ENCODE results near the gene ITPR1. TPM values are rescaled to one million over a fixed set of nuclear protein-coding genes. Genes with fewer than 3 reads are reported as not detected.
"Not testable (repeated sequence)": the region's sequence is repeated elsewhere in the genome, so short reads cannot be mapped to it uniquely, and the experiment has no call there.

ITPR1 gene
- polyA plus RNA-seq, 1 donor: 12.7 TPM

DNA sequence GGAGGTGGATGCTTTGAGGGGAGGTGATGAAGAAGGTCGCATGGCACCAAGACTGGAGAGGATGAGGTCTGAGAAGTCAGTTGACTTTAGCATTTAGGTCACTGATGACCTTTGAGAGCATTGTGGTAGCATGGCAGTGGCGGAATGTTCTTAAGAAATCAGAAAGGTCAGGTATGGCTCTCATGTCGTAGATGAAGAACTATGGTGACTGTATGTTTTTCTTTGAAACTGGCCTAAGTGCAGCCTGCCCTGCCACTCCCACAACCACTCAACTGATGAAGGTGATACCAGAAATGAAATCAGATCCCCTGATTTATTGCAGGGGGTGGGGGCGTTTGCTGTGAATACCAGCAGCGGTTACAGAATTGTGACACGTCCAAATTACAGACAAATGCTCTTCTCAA, 102.6 kb downstream of the ITPR1 start:
- H3K4me1 ChIP-seq (ENCODE audit: control insufficient read depth, insufficient read depth, low read length): no peaks in the 10 kb centered on the region
- H3K9me3 ChIP-seq (ENCODE audit: control insufficient read depth, low read depth, low read length): no peaks in the 10 kb centered on the region
- H3K27ac ChIP-seq (ENCODE audit: low read length): no peak overlapping the region
- WGBS (ENCODE audit: insufficient coverage, low lambda C conversion rate): no CpG with 5 or more reads among the region's 6 CpGs
- H3K27me3 ChIP-seq (ENCODE audit: control insufficient read depth, insufficient read depth, low read length): no peaks in the 10 kb centered on the region
- no peak for DNase-seq
- H3K36me3 ChIP-seq (ENCODE audit: control insufficient read depth, insufficient read depth, low read length): no peaks in the 10 kb centered on the region
- H3K4me3 ChIP-seq (ENCODE audit: low read length): no peak overlapping the region

DNA sequence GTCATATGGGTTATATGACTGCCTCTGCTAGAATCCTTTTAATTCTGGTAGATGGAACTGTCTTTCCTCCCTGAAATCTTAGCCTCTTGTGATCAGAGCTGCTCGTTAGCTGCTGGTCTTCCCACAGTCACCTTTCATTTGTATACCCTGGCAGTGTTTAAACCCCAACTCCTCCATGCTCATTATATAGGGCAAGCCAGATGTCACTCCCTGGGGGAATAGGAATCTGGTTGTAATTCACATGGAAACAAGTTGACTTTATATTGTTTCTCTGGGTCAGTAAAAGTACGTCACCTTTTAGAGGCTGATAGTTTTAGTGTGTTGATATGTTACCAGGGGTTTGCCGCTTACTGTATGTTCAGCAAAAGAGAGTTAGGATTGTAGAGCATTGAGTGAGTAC, 103.5 kb downstream of the ITPR1 start:
- no CpG with 5 or more reads among the region's 3 CpGs for WGBS (ENCODE audit: insufficient coverage, low lambda C conversion rate)
- Histone ChIP-seq H3K9me3 (ENCODE audit: control insufficient read depth, low read depth, low read length) (no peaks in the 10 kb centered on the region), H3K4me3 (ENCODE audit: low read length) (no peak overlapping the region), H3K27me3 (ENCODE audit: control insufficient read depth, insufficient read depth, low read length) (no peaks in the 10 kb centered on the region), H3K36me3 (ENCODE audit: control insufficient read depth, insufficient read depth, low read length) (no peaks in the 10 kb centered on the region), H3K4me1 (ENCODE audit: control insufficient read depth, insufficient read depth, low read length) (no peaks in the 10 kb centered on the region), H3K27ac (ENCODE audit: low read length) (no peak overlapping the region)
- no peak for DNase-seq

DNA sequence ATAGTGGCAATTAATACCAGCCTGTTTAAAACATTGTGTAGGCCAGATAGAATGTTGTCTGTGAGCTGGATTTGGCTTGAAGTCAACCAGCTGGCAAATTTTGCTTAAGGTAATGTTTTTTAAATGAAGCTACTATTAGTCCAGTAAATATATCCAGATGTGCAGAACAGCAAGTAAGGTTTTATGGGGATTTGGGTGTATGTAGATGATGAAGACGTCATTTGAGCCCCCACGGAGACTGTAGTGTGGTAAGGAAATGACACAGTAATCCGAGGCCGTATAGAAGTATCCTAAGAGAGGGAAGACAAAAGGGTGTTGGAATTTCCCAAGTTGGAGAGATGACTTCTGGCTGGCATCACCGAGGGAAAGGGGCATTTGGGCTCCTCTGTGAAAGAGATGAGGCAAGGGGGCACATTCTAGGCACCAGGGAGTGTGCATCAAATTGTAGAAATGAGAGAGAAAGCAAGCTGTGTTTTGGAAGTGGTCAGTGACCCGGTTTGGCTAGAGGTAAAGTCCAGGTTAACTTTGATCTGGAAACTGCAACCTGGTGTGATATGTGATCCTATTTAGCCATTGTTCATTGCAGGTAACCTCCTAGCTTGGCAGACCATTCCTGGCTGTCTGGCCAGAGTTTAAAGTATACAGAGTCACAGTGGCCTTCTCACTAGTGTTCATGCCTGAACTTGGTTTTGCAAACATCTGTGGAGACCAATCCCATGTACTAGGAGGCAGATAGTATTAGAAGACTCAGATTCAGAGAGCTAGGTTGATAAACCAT, 104.2 kb downstream of the ITPR1 start:
- 75% methylated on average over 2 of the region's 6 CpGs for WGBS (ENCODE audit: insufficient coverage, low lambda C conversion rate)
- no peaks in the 10 kb centered on the region for H3K9me3 ChIP-seq (ENCODE audit: control insufficient read depth, low read depth, low read length)
- no peaks in the 10 kb centered on the region for H3K27me3 ChIP-seq (ENCODE audit: control insufficient read depth, insufficient read depth, low read length)
- H3K4me3 ChIP-seq (ENCODE audit: low read length): no peak overlapping the region
- no peaks in the 10 kb centered on the region for H3K4me1 ChIP-seq (ENCODE audit: control insufficient read depth, insufficient read depth, low read length)
- H3K27ac ChIP-seq (ENCODE audit: low read length): no peak overlapping the region
- H3K36me3 ChIP-seq (ENCODE audit: control insufficient read depth, insufficient read depth, low read length): no peaks in the 10 kb centered on the region
- DNase-seq: no peak

DNA sequence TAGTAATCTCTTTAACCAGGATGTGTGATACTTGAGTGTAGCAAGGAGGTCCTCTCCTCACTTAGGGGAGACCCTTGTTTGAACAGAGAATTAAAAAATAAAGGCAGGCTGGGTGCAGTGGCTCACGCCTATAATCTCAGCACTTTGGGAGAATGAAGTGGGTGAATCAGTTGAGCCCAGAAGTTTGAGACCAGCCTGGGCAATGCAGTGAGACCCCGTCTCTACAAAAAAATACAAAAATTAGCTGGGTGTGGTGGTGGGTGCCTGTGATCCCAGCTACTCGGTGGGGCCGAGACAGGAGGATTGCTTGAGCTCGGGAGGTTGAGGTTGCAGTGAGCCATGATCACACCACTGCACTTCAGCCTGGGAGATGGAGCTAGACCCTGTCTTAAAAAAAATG, 105.1 kb downstream of the ITPR1 start:
- H3K9me3 ChIP-seq (ENCODE audit: control insufficient read depth, low read depth, low read length); H3K4me1 ChIP-seq (ENCODE audit: control insufficient read depth, insufficient read depth, low read length); DNase-seq; H3K4me3 ChIP-seq (ENCODE audit: low read length); H3K36me3 ChIP-seq (ENCODE audit: control insufficient read depth, insufficient read depth, low read length); H3K27ac ChIP-seq (ENCODE audit: low read length); H3K27me3 ChIP-seq (ENCODE audit: control insufficient read depth, insufficient read depth, low read length): not testable (repeated sequence)
- 60% methylated on average over 1 of the region's 5 CpGs for WGBS (ENCODE audit: insufficient coverage, low lambda C conversion rate)

DNA sequence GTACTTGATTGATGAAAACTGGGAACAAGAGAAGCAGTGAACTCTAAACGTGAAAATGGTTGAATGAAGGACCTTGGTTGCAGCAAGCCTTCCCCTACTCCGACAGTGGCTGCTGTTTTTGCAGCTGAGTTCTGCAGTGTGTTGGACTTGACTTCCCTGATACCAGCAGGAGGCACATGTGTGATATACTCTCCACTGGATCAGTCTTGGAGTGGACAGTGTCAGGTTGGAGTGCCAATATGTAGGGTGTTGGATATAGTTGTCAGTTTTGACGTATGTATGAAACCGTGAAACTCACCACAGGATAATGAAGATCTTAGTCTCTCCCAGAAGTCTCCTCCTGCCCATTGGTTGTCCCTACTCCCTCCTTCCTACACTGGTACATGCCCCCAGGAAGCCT, 106.5 kb downstream of the ITPR1 start:
- Histone ChIP-seq H3K4me1 (ENCODE audit: control insufficient read depth, insufficient read depth, low read length) (no peaks in the 10 kb centered on the region), H3K9me3 (ENCODE audit: control insufficient read depth, low read depth, low read length) (no peaks in the 10 kb centered on the region), H3K36me3 (ENCODE audit: control insufficient read depth, insufficient read depth, low read length) (no peaks in the 10 kb centered on the region), H3K4me3 (ENCODE audit: low read length) (no peak overlapping the region), H3K27me3 (ENCODE audit: control insufficient read depth, insufficient read depth, low read length) (no peaks in the 10 kb centered on the region), H3K27ac (ENCODE audit: low read length) (no peak overlapping the region)
- no peak for DNase-seq
- WGBS (ENCODE audit: insufficient coverage, low lambda C conversion rate): no CpG with 5 or more reads among the region's 4 CpGs

DNA sequence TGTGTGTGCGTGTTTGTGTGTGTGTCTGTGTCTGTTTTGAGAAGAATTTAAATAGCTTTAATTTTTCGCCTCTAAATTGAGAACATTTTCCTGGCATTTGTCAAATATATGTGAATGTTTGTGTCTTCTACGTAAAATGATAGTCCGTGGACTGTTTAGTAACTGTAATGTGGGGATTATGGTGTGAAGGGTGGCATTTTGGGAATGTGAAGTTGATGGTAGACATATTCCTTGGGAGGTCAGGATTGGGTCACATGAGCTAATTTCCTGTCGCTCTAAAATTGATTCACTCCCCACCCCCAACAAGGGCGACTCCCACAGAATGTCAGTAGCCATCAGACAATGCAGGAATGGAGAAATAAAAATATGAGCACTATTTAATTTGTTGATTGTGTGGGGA, 107.3 kb downstream of the ITPR1 start:
- no CpG with 5 or more reads among the region's 6 CpGs for WGBS (ENCODE audit: insufficient coverage, low lambda C conversion rate)
- Histone ChIP-seq H3K4me3 (ENCODE audit: low read length) (no peak overlapping the region), H3K9me3 (ENCODE audit: control insufficient read depth, low read depth, low read length) (no peaks in the 10 kb centered on the region)

DNA sequence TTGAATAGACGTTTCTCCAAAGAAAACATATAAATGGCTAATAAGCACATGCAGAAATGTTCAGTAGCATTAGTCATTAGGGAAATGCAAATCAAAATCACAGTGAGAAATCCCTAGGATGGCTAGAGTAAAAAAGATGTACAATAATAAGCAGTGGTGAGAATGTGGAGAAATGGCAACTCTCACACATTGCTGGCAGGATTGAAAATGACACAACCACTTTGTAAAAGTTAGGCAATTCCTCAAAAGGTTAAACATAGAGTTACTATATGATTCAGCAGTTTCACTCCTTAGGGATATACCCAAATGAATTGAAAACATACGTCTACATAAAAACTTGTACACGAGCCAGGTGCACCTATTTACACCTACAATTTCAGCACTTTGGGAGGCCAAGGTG, 108.7 kb downstream of the ITPR1 start:
- Histone ChIP-seq H3K9me3 (ENCODE audit: control insufficient read depth, low read depth, low read length) (no peaks in the 10 kb centered on the region), H3K4me1 (ENCODE audit: control insufficient read depth, insufficient read depth, low read length) (no peaks in the 10 kb centered on the region), H3K4me3 (ENCODE audit: low read length) (no peak overlapping the region), H3K27me3 (ENCODE audit: control insufficient read depth, insufficient read depth, low read length) (no peaks in the 10 kb centered on the region), H3K27ac (ENCODE audit: low read length) (no peak overlapping the region), H3K36me3 (ENCODE audit: control insufficient read depth, insufficient read depth, low read length) (no peaks in the 10 kb centered on the region)
- DNase-seq: no peak
- WGBS (ENCODE audit: insufficient coverage, low lambda C conversion rate): 91% methylated on average over 1 of the region's 3 CpGs

More for the DNA sequence above, 107.3 kb downstream of the ITPR1 start:
- Histone ChIP-seq H3K4me1 (ENCODE audit: control insufficient read depth, insufficient read depth, low read length) (no peaks in the 10 kb centered on the region), H3K27me3 (ENCODE audit: control insufficient read depth, insufficient read depth, low read length) (no peaks in the 10 kb centered on the region), H3K36me3 (ENCODE audit: control insufficient read depth, insufficient read depth, low read length) (no peaks in the 10 kb centered on the region), H3K27ac (ENCODE audit: low read length) (no peak overlapping the region)
- no peak for DNase-seq

DNA sequence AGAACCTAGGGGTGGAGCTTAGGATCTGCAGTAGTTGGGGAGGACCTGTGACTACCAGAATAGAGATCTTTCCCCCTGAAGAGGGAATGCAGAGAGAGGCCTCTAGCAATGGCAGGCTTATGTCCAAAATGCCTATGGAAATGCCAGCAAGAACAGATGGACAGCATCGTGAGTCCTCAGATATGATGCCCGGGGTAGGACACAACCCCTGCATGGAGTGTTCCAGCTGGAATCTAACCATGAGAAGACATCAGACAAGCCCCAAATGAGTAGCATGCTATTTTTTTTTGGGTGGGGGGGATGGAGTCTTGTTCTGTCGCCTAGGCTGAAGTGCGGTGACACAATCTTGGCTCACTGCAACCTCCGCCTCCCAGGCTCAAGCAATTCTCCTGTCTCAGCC, 111.5 kb downstream of the ITPR1 start:
- no peak for DNase-seq
- no peak overlapping the region for H3K27ac ChIP-seq (ENCODE audit: low read length)
- no peak overlapping the region for H3K4me3 ChIP-seq (ENCODE audit: low read length)
- no CpG with 5 or more reads among the region's 5 CpGs for WGBS (ENCODE audit: insufficient coverage, low lambda C conversion rate)
- no peaks in the 10 kb centered on the region for H3K9me3 ChIP-seq (ENCODE audit: control insufficient read depth, low read depth, low read length)
- H3K4me1 ChIP-seq (ENCODE audit: control insufficient read depth, insufficient read depth, low read length): no peaks in the 10 kb centered on the region
- H3K27me3 ChIP-seq (ENCODE audit: control insufficient read depth, insufficient read depth, low read length): no peaks in the 10 kb centered on the region
- H3K36me3 ChIP-seq (ENCODE audit: control insufficient read depth, insufficient read depth, low read length): no peaks in the 10 kb centered on the region

DNA sequence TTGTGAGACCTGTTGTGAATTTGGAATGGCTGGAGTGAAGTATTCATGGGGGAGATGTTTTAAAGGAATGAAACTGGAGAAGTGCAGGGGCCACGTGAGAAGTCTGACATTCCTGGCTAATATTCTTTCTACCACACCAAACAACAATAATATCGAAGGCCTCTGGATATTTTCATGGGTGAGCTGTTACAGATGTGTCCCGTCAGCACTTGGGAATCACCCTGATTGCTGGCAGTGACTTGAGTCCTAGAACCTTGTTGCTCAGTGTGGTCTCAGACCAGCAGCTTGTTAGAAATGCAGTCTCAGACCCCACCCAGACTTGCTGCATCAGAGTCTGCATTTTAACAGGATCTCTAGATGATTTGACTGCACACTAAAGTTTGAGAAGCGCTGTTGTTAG, 113.8 kb downstream of the ITPR1 start:
- no CpG with 5 or more reads among the region's 4 CpGs for WGBS (ENCODE audit: insufficient coverage, low lambda C conversion rate)
- Histone ChIP-seq H3K4me3 (ENCODE audit: low read length) (no peak overlapping the region), H3K27ac (ENCODE audit: low read length) (no peak overlapping the region), H3K27me3 (ENCODE audit: control insufficient read depth, insufficient read depth, low read length) (no peaks in the 10 kb centered on the region), H3K9me3 (ENCODE audit: control insufficient read depth, low read depth, low read length) (no peaks in the 10 kb centered on the region), H3K4me1 (ENCODE audit: control insufficient read depth, insufficient read depth, low read length) (no peaks in the 10 kb centered on the region), H3K36me3 (ENCODE audit: control insufficient read depth, insufficient read depth, low read length) (no peaks in the 10 kb centered on the region)
- no peak for DNase-seq

DNA sequence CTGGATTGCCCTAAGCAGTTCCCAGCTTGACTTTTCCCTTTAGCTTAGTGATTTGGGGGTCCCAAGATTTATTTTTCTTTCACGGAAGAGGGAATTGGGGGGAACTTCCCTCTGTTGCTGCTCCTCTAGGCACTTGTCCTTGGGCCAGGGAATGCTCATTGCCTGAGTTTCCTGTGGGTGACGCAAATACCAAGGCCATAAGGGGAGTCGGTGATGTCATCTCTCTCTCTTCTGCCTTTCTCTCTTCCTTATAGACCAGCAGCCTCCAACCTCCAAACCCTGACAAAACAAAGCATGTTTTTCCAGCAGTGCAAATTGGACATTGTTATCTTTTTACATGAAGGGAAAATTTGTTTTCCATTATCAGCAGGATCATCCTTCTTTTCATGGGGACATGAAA, 120.2 kb downstream of the ITPR1 start:
- WGBS (ENCODE audit: insufficient coverage, low lambda C conversion rate): no CpG with 5 or more reads among the region's 3 CpGs
- Histone ChIP-seq H3K36me3 (ENCODE audit: control insufficient read depth, insufficient read depth, low read length) (no peaks in the 10 kb centered on the region), H3K27me3 (ENCODE audit: control insufficient read depth, insufficient read depth, low read length) (peaks cover 3% of the 10 kb centered on the region), H3K4me1 (ENCODE audit: control insufficient read depth, insufficient read depth, low read length) (no peaks in the 10 kb centered on the region), H3K4me3 (ENCODE audit: low read length) (no peak overlapping the region), H3K9me3 (ENCODE audit: control insufficient read depth, low read depth, low read length) (no peaks in the 10 kb centered on the region), H3K27ac (ENCODE audit: low read length) (no peak overlapping the region)
- DNase-seq: no peak

DNA sequence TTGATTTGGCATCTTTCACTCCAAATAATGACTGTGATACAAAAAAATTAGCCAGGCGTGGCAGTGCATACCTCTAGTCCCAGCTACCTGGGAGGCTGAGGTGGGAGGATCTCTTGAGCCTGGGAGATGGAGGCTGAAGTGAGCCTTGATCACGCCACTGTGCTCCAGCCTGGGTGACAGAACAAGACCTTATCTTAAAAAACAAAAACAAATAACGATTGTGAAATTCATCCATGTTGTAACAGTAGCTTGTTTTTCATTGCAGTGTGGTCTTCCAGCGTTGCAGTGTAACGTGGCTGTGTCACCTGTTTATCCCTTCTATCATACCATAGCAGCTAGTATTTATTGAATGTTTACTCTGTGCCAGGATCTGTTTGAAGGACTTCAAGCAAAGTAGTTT, 120.9 kb downstream of the ITPR1 start:
- no peak overlapping the region for H3K27ac ChIP-seq (ENCODE audit: low read length)
- 20% methylated on average over 1 of the region's 5 CpGs for WGBS (ENCODE audit: insufficient coverage, low lambda C conversion rate)

More for the DNA sequence above, 120.9 kb downstream of the ITPR1 start:
- Histone ChIP-seq H3K4me3 (ENCODE audit: low read length) (no peak overlapping the region), H3K27me3 (ENCODE audit: control insufficient read depth, insufficient read depth, low read length) (peaks cover 3% of the 10 kb centered on the region), H3K4me1 (ENCODE audit: control insufficient read depth, insufficient read depth, low read length) (no peaks in the 10 kb centered on the region), H3K36me3 (ENCODE audit: control insufficient read depth, insufficient read depth, low read length) (no peaks in the 10 kb centered on the region), H3K9me3 (ENCODE audit: control insufficient read depth, low read depth, low read length) (no peaks in the 10 kb centered on the region)
- no peak for DNase-seq

Data from large intestine (tissue), 3 donors.